ENCODE results near the gene RAD51B.
A peak's percentile ranks its signal among the peaks of the same experiment; 100 is the strongest.

The RAD51B gene

DNA sequence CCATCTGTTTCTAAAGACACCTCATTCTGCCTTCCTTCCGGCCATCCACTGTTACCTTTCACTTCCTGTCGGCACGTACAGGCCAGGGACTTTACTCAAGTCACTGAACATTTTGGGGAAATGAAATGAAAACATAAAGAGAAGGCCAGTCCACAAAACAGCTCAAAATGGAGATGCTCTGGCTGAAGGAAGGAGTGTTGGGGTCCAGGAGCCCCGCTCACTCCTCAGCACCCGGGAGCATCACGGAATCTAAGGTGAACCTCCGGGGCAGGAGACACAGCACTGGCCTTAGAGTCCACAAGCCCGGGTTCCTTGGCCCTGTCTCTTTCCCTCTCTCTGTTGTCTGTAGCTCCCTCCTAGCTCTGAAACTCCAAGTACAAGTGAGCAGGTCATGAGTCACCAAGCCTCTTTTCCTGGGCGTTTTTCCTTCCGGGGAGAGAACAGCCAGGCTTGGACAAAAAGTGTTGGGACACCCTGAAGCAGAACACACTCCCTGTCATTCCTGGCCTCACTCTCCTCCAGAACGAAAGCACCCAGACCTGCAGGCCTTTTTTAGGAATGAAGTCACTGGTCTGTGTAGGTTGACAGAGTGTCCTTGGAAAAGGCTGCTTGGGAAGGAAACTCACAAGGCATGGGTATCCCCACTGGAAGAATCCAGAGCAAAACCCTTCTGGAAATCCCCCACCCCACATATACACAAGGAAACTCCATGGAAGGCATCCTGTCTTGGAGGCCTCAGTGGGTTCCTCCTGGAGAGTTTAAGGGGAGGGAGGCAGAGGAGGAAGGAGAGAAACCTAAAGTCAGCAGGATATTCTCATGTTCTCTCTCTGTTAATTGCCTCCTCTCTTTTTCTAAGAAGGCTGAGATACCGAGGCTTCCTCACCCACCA lies 728.0 kb downstream of the RAD51B start:
- DNase-seq, result no peak

DNA sequence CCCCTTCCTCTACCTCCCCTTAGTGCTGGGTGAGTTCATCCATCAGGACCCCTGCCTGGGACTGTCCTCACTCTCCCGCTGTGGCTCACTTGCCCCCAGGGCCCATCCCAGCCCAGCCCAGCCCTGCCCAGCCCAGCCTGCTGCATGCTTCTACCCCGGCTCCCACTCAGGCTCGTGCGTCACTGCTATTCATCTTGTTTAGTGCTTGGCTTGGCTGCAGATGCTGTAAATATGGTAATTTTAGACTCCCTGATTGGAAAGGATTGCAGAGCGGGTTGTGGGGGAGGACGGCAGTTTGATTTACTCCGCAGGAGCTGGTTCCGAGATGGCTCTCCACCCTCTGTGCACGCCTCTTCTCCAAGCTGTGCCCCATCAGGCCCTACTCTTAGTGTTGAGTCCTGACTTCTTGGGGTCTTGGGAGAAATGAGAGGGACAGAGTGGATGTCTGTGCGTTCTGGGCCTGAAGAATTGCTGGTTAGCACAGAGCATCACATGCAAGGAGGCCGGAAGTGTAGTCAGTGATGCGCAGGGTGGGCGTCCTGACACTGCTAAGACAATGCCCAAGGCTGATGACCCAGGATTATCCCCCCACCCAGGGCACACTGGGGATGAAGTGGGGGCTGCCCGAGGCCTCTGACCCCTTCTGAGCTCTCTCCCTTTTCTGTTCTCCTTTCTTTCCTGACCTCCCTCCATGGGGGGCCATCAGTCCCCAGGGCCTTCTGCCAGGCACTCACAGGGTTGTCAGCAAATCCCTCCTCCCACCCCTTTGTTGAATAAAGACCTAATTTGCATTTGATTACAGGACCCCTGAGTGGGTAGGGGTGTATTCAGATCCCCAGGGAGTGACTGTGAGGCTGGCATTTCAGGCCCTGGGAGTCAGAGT lies 728.9 kb downstream of the RAD51B start:
- peak; percentile 78 for DNase-seq

DNA sequence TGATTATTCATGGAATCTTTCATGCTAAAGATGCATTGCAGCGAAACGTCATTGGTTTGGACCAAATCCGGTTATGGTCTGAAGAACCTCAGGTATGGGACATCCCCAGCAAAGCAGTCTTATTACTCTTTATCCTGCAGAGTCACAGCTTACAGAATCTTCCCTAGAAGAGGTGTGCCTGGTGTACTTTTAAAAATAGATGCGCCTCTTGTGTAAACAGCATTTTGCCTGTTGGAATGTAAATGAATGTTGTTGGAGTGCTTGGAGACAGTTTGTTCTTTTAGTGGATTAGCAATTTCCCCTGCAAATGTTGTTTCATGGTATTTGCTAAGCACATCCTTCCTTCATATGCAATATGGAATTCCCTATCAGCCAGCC lies 730.7 kb downstream of the RAD51B start:
- no peak for DNase-seq

DNA sequence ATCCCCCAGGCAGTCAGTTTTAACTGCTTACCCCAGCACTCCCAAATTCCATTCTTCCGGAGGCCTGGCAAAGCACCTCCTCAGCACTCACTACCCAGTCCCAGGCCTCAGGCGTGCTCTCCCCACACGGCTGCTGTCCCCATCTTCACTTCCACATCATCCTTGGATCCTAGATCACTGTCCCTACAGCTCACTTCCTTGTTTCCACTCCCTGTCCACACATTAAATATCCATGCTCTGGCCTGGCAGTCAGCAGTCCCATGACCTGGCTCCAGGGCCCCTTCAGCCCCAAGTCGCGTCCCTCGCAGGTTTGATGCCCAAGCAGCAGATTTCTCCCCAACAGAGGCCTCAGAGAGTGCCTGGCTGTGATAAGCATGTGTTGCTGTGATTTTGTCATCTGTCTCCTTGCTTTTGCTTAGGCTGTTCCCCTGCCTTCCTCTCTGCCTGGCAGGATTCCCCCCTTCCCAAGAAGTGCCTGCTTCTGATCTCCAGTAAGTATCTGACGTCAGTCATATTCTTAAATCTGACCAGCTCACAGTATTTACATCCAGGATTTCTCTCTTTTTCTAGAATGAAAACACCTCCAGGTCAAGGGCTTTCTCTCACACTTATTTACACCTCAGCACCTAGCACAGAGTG lies 731.6 kb downstream of the RAD51B start:
- no peak for DNase-seq

DNA sequence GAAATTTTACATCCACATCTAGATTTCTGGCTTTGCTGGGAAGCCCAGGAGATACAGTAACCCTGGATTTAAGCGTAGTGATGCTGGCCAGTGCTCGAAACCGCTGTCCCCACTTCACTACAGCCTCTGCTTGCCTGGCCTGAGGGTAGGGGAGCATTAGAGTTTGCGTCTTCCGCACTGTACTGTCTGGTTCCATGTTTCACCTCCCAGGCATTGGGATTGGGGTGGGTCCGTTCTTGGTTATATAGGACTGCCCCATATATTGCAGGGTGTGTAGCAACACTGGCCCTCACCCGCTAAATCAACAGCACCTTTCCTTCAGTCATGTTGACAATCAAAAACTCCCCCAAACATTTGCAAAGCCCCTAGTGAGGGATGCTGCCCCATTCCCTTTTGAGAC lies 732.5 kb downstream of the RAD51B start:
- DNase-seq, result no peak

DNA sequence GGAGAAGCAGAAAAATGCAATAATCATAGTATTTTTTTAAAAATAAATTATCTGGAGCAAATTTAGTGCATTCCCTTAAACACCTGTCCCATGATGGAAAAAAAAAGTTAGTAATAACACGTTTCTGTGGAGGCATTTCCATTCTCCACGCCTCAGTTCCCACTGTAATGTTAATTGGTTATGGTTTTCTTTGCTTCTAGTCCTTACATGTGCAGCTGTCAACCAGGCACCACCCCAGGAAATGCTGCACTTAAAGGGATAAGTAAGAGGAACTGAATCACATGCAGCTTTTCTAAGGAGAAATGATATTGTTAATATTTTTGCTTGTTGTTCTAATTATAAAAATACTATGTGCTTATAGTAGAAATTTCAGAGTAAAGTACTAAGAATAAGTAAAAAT lies 733.0 kb downstream of the RAD51B start:
- no peak for DNase-seq

DNA sequence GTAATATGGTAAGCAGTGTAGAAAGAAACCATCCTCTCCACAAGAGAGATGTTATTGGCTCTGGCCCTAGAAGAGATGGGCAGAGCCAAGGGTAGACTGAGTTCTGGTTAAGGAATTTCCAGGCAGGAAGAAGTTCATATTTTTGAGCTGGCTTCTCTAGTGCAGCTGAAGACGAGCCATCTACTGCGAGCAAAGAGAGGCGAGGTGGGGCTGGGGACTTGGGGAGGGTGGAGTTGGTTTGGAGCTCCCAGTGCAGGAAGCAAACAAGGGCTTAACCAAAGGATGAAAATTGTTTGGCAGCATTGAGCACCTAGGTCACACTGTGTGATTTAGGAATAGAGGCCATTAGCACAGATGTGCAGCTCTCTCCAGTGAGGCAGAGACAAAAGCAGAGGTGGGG lies 733.7 kb downstream of the RAD51B start:
- no peak for DNase-seq

DNA sequence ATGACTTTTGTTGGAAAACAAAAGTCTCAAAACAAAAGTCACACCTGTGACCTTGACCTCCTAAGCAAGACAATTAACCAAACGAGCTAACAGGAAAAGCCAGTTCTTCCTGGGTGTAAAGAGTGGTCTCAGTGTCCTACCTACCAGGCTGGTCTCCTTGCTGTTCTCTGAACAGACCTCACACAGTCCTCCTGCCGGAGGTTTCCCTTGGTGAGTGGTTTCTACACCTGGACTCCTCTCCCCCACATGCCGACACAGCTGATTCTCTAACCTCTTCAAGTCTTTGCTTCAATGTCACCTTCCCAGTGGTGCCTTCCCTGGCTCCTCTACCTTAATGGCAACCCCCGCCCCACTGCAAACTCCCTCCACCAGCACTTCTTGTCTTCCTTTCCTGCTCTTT lies 734.7 kb downstream of the RAD51B start:
- no peak for DNase-seq

DNA sequence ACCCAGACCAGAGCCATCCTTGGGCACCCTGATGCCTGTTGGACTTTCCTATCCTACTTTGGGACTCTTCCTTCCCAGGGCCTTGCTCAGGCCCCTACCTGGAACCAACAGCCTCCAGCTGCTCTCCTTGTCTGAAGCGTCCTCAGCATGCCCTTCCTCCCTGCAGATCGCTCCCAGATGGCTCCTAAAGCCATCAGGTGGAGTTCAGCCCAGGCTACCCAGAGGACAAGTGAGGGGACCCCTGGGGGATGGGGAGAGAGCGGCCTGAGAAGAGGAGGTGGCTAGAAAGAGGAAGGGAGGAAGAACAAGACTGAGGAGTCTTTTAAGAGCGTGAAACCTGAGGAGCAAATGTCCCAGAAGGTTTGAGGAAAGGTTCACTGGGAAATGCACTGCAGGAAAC lies 736.7 kb downstream of the RAD51B start:
- no peak for DNase-seq

DNA sequence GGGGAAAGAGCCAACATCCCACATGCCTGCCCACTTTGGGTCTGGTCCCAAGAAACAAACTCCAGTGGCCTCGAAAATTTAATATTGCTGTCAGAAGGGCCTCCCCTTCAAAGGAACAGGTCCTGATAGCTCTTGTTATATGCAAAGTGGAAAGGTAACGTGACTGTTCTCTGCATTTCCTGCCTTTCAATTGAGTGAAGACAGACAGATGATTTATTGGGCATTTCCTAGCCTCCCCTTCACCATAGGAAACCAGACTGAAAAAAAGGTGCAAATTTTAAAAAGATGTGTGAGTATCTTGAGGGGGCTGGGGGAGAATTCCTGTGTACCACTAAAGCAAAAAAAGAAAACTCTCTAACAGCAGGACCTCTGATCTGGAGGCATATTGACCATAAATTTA lies 738.1 kb downstream of the RAD51B start:
- no peak for DNase-seq

DNA sequence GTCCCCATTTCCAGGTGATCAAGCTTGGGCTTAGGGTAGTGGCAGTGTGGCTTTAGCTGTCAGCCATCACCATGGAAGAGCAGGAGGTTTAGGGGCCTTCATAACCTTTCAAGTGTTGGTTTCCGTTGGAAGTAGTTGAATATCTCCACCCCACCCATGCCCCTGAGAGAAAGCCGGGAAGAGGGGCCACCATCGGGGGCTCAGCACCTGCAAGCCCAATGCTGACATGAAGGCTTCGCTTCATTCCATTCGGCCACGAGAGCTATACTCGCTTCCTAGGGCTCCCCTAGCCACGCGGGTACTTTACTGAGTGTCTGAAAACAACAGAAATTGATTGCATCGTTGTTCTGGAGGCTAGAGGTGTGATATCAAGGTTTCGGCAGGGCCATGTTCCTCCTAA lies 738.5 kb downstream of the RAD51B start:
- DNase-seq, result no peak

DNA sequence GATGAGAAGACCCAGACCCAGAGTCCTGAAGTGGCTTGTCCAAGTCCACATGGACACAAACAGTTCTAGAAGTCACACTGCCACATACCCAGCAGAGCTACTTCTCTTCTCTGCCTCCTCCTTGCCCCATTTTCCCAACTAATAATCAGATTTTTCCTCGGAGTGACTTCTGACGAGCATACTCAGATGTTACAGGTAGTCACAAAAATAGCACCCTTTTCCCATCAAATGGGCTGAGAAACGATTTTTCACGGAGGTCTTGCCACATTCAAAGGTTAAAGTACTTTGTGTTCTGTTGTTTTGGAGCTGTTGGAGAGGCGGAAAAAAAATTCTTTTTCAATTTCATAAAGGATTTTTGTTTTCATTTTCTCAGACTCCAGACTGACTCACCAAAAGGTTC lies 740.4 kb downstream of the RAD51B start:
- DNase-seq, result no peak

DNA sequence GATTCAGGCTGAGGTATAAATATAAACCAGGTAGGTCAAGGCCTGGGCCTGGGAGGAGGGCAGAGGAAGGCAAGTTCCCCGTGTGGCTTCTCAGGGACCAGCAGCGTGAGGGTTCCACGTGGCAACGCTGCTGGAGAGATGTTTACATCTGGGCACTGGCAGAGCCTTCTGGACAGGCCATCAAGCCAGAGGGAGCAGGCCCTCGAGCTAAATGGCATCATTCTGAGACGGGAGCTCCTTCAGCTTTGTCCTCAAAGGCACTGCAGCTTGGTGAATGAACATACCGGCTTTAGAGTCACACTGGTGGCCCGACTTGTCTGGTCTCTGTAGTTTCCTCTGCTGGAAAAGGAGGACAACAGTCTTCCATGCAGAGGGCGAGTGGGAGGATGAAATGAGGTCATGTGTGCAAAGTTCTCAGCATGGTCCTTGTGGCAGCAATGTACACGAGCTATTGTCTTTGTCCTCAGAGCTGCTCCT lies 742.0 kb downstream of the RAD51B start:
- DNase-seq, result no peak

DNA sequence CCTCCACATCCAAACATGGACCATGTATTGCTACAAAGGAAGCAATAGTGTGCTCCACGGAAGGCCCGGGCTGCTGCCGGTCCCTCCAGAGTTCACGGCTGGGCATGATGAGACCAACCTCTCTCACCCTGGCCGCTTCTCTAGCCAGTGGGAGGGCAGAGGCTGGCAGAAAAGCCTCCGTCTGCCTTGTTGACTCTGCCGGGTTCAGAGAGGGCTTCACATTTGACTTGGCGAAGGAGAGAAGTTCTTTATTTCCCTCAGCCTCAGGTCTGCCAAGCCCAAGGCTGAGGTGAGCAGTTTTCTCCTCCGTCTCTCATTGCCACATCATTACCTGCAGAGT lies 743.3 kb downstream of the RAD51B start:
- DNase-seq, result no peak

DNA sequence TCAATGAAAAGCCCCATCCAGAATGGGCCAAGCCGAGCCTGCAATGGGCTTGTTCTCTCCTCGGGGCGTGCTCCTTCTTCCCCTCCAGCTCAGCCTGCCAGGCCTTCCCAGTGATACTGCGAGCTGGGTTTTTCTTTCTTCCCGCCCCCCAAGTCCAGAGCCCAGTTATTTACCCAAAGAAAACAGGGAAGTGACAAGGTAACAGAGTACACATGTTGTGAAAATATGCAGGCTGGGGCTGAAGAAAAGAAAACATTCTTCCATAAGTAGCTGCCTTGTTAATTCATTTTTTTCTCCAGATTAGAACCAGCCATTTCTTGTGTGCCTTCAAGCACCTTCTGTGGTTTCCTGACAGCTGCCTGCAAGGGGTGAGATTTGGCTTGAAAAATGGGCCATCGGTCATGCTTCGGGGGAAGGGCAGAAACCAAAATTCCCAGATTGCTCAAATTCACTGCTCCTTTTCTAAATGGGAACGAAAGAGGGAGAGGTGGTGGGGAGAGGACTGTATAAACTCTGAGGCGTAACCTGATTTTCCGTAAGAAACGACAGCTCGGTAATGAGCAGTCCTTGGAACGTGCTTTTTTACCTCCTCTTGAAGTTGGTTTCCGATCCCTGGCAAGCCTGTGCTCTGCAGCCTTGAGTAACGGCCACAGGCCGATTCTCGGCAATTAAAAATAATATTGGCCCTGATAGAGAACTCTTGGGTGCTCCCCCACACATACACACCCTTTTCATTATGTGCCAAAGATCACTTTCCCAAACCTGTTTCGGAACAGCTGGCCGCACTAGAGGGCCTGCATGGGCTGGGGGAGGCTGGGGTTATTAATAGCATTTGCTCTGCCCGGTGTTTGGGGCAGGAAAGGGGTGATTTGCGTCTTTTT lies 743.9 kb downstream of the RAD51B start:
- no peak for DNase-seq

DNA sequence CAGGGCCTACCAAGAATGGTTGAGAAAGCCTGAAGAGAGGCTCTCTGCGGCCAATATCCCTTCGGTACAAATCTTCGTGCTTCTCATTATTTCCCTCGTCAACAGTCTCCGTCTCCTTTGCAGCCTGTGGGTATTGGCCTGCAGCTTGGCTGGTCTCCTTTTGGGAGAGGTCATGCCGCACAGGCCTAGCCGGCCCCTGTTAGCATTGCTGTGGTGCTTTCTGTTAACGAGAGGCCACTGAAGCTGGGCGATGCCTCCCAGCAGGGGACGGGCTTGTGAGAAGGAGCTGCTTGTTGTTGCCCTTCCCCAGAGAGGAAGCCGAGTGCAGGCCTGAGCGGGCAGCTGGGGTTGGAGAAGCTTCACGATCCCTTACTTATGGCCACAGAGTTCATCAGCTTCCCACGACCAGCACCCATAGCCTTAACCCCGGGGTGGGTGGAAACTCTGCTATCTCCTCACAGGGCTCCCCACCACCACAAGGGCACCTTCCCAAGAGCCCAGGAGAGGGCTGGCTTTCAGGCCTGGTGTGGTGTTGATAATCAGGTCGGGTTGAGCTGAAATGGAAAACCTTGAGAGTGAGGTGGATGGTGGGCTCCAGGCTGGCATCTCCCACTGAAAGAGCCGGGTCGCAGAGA lies 744.7 kb downstream of the RAD51B start:
- DNase-seq, result no peak

DNA sequence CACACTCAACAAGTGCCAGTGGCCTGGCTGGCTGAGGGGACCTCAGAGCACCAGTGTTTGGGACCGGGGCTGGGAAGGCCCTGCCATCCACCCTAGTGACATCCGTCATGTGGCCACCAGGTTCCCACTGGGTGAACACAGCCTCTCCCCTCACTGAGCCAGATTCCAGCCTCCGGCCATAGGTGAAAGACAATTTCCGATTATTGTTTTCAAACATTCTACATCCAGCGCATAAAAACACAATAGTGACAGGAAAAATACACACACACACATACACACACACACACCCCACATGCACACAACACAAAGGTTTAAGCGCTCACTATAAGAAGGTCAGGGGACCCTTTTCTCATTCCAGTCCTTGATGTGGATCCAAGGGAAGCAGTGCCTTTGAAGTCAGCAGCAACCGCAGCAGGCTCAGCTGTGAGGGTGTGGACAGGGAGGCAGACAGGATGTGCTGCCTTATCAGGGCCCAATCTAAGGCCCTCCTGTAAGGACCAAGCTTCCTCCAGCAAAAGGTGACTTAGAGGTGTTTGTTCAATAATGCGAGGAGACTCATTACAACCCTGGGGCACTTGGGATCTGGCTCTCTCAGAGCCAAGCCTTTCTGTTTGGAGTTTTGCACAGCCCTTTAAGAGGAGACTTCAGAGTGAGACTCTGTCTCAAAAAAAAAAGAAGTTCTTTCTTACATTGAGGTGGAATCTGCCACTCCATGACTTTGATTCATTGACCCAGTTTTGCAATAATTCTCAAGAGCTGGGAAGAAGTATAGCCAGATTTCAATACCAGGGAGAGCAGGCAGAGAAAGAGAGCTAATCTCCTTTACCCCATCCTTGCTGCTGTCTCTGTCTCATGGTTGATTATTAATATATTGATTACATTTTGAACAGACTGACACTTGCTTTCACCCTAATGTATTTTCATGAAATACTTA lies 745.5 kb downstream of the RAD51B start:
- no peak for DNase-seq

DNA sequence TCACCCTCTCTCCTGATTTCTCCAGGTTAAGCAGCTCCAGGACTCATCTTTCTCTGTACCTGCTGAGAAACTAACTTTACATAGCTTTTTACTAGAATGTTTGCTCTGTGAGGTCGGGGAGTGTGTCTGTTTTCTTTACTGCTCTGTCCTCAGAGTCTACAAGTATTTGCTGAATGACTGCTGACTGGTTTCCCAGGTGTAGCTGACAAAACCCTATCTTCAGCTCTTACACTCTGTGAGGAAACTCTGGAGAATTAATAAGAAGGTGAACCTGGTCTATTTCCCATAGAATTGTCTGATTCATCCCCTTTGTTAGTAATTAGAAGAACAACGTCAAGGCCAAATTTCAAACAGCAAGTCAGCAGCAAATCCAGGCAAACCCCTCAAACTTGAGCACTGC lies 746.5 kb downstream of the RAD51B start:
- no peak for DNase-seq

DNA sequence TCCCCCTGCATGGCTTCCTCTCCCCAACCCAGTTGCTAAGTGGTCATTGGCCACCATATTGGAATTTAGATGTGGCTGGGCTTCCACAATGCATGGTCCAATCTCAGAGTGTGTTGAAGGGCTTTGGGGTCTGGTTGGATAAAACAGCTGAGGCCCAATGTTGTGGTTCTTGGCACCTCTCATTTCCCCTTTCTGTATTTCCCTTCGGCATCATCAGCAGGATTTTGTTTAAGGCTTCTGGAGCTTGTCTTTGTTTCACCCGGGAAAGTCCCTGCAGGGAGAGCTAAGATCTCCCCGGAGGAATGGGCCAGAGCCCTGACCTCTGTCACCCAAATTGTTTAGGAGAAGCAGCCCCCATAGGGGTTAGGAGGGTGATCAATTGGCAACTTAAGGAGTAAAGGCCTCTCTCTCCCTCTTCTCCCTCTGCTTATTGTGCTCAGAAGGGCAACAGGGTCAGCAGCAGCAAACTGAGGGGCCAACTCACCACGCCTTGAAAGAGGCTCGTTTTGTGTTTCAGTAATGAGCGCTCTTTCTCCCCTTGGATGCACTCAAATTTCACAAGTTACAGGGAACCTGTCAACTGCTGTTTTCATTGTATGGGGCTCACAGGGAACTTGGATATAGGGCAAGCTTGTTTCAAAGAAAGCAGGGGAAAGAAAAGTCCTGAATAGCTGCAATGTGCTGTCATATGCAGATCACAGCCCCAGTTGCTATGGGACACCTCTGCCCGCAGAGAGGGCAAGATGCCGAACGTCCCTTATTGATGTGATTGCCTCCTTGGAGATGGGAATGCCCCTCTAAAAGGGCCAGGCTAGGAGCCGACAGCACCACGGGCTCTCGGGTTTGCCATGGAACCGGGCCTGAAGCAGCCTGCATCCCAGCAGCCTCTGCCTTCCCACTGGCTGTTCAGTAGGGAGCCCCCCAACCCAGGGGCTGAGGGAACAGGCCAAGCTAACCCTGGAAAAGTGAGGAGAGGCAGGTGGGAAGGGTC lies 749.6 kb downstream of the RAD51B start:
- DNase-seq, result no peak

DNA sequence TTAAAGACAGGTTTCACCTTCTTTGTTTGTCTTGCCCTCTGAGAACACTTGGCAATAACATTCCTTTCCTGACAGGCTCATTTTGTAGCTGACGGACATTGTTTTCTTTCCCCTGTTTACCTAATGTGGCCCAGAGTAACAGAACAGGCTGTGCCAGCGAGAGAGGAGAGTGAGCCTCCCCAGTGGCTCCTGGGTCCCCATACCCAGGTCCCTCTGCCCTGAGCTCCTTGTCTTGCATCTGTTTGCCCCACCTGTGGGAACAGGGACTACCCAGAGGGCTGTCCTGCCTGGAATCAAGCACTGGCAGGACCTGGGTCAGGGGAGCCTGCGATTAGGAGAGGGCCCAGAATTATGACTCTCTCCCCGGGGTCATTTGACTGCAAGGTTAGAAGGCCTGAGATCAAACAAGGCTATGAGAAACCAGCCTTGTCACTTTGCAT lies 750.4 kb downstream of the RAD51B start:
- no peak for DNase-seq
